ENCODE data around the gene SCAF1.

GRCh38 chr19:49699364-49699763 lies 57.4 kb downstream of the SCAF1 start:
- TF ChIP-seq CTCF (conservative IDR thresholded peaks at IDR 0.05; ENCODE audit: low read depth in 2 of 2) (no peak), EZH2 (IDR thresholded peaks at IDR 0.05; ENCODE audit: low read depth, unreplicated experiment) (no peak), EZH2phosphoT487 (IDR thresholded peaks at IDR 0.05; ENCODE audit: unreplicated experiment) (no peak), POLR2AphosphoS5 (IDR thresholded peaks at IDR 0.05; ENCODE audit: low read depth) (no peak), REST (IDR thresholded peaks at IDR 0.05; ENCODE audit: unreplicated experiment) (no peak), ETS1 (IDR thresholded peaks at IDR 0.05) (no peak)

Data from GM23338 (cell line).